Stimulated activated CD8-positive, alpha-beta memory T cell treated with anti-CD3 and anti-CD28 coated beads, Interleukin-12 subunit alpha, Interleukin-12 subunit beta, amount 100 ng/mL, for 1 hour (primary cell): ENCODE measurements around the gene RMP24.
A peak's percentile ranks its signal among the peaks of the same experiment; 100 is the strongest.
"Not testable (repeated sequence)": the region's sequence is repeated elsewhere in the genome, so short reads cannot be mapped to it uniquely, and the experiment has no call there.

Source experiments
- DNase-seq: peaks from one replicate; pipeline ENCODE4 v3.0.0-alpha.2; 2020; ENCODE audit warnings: low read depth

RMP24 gene

GRCh38 chr18:35972197-35973000 lies at the start of gene RMP24:
RMP24 (plus strand) TSS chr18:35972679.
- DNase-seq, result peak; percentile 91

- no peak for DNase-seq
Measured at GRCh38 chr18:35923939-35924684, 48.4 kb upstream of the RMP24 start.

GRCh38 chr18:35926884-35927283 lies 45.6 kb upstream of the RMP24 start:
- DNase-seq, result no peak

GRCh38 chr18:35927430-35927829 lies 45.0 kb upstream of the RMP24 start:
- no peak for DNase-seq

GRCh38 chr18:35933982-35934381 lies 38.5 kb upstream of the RMP24 start:
- no peak for DNase-seq

GRCh38 chr18:35934891-35935290 lies 37.6 kb upstream of the RMP24 start:
- DNase-seq, result no peak

- no peak for DNase-seq
Measured at GRCh38 chr18:35935805-35936204, 36.7 kb upstream of the RMP24 start.

- no peak for DNase-seq
Measured at GRCh38 chr18:35936951-35937350, 35.5 kb upstream of the RMP24 start.

- DNase-seq, result no peak
Measured at GRCh38 chr18:35938158-35938557, 34.3 kb upstream of the RMP24 start.

GRCh38 chr18:35938562-35938961 lies 33.9 kb upstream of the RMP24 start:
- DNase-seq, result no peak

GRCh38 chr18:35939138-35939537 lies 33.3 kb upstream of the RMP24 start:
- no peak for DNase-seq

- no peak for DNase-seq
Measured at GRCh38 chr18:35941299-35941698, 31.2 kb upstream of the RMP24 start.

- no peak for DNase-seq
Measured at GRCh38 chr18:35942133-35942532, 30.3 kb upstream of the RMP24 start.

- no peak for DNase-seq
Measured at GRCh38 chr18:35942661-35943060, 29.8 kb upstream of the RMP24 start.

- DNase-seq, result no peak
Measured at GRCh38 chr18:35948080-35948479, 24.4 kb upstream of the RMP24 start.

GRCh38 chr18:35949090-35949489 lies 23.4 kb upstream of the RMP24 start:
- no peak for DNase-seq

- DNase-seq, result peak; percentile 33
Measured at GRCh38 chr18:35949903-35950627, 22.4 kb upstream of the RMP24 start.

- DNase-seq, result no peak
Measured at GRCh38 chr18:35950628-35950982, 21.9 kb upstream of the RMP24 start.

GRCh38 chr18:35953688-35954087 lies 18.8 kb upstream of the RMP24 start:
- no peak for DNase-seq

GRCh38 chr18:35956226-35956625 lies 16.3 kb upstream of the RMP24 start:
- no peak for DNase-seq

- DNase-seq, result no peak
Measured at GRCh38 chr18:35962320-35962719, 10.2 kb upstream of the RMP24 start.

GRCh38 chr18:35964319-35964718 lies 8.2 kb upstream of the RMP24 start:
- DNase-seq, result no peak

GRCh38 chr18:35967866-35968265 lies 4.6 kb upstream of the RMP24 start:
- DNase-seq, result not testable (repeated sequence)
